WTC11 (cell line): ENCODE measurements around the gene PLA2G4E. TPM values are rescaled to one million over a fixed set of nuclear protein-coding genes. Genes with fewer than 3 reads are reported as not detected.

Source experiments
- ATAC-seq: fragments of 200-7000 bp; cut with Tn5 transposase; 2 replicates; pipeline ENCODE4 v1.10.0; 2021; ENCODE audit warnings: mild to moderate bottlenecking, moderate library complexity
- CTCF ChIA-PET: fragments of 300-600 bp; sonication (Branson Sonifier 250); formaldehyde crosslinking; loops from one replicate; lab custom pipeline; 2021; ENCODE audit warnings: antibody characterized with exemption; lab: Charles Lee
- POLR2A ChIA-PET: fragments of 350-600 bp; sonication (Branson Sonifier 250); formaldehyde crosslinking; loops from one replicate; lab custom pipeline; 2021; ENCODE audit warnings: antibody characterized with exemption; lab: Charles Lee
- DNase-seq: peaks from one replicate; pipeline ENCODE4 v3.0.0; 2021; ENCODE audit warnings: low spot score
- H3K27ac Mint-ChIP-seq: 2 replicates; pipeline ENCODE4 v1.8.0; 2021; ENCODE audit warnings: mixed read lengths
- H3K27me3 Mint-ChIP-seq: 2 replicates; pipeline ENCODE4 v1.8.0; 2021; ENCODE audit warnings: low read depth, mild to moderate bottlenecking, moderate library complexity, mixed read lengths
- H3K36me3 Mint-ChIP-seq: 2 replicates; pipeline ENCODE4 v1.8.0; 2021; ENCODE audit warnings: mixed read lengths
- H3K4me1 Mint-ChIP-seq: 2 replicates; pipeline ENCODE4 v1.8.0; 2022; ENCODE audit warnings: mixed read lengths
- H3K4me3 Mint-ChIP-seq: 2 replicates; pipeline ENCODE4 v1.8.0; 2021; ENCODE audit warnings: mild to moderate bottlenecking, moderate library complexity, mixed read lengths
- H3K9me3 Mint-ChIP-seq: 2 replicates; pipeline ENCODE4 v1.8.0; 2021; ENCODE audit warnings: mixed read lengths
- CREB1 ChIP-seq: sonication (generic); formaldehyde crosslinking; IDR thresholded peaks from 2 replicates; pipeline ENCODE4 v1.8.0; 2023; ENCODE audit warnings: mild to moderate bottlenecking, missing genetic modification reagents
- EMX1 ChIP-seq: fragments of 250-450 bp; sonication (Bioruptor Pico); IDR thresholded peaks from 2 replicates; pipeline ENCODE4 v1.8.0; 2021; ENCODE audit warnings: mild to moderate bottlenecking
- FOXP1 ChIP-seq: sonication (generic); formaldehyde crosslinking; IDR thresholded peaks from 2 replicates; pipeline ENCODE4 v1.8.0; 2022; ENCODE audit warnings: missing genetic modification reagents, mild to moderate bottlenecking, moderate library complexity, borderline replicate concordance
- HMGA2 ChIP-seq: fragments of 250-450 bp; sonication (Bioruptor Pico); IDR thresholded peaks from 2 replicates; pipeline ENCODE4 v1.4.0; 2021; ENCODE audit warnings: mild to moderate bottlenecking, moderate library complexity
- NFYB ChIP-seq: sonication (generic); formaldehyde crosslinking; conservative IDR thresholded peaks from 2 replicates; pipeline ENCODE4 v1.8.0; 2022; ENCODE audit warnings: low read depth, missing genetic modification reagents
- TCF7 ChIP-seq: sonication (generic); formaldehyde crosslinking; IDR thresholded peaks from 2 replicates; pipeline ENCODE4 v1.8.0; 2022; ENCODE audit warnings: mild to moderate bottlenecking, low read depth, missing genetic modification reagents, moderate library complexity
- ZNF121 ChIP-seq: sonication (generic); formaldehyde crosslinking; IDR thresholded peaks from 2 replicates; pipeline ENCODE4 v1.8.0; 2023; ENCODE audit warnings: missing genetic modification reagents
- ZNF416 ChIP-seq: fragments of 250-450 bp; sonication (Bioruptor Pico); IDR thresholded peaks from 2 replicates; pipeline ENCODE4 v1.9.0; 2021; ENCODE audit warnings: mild to moderate bottlenecking, inconsistent platforms
- total RNA-seq: library from RNA; stranded (reverse); gene quantifications from 3 replicates; pipeline ENCODE4 v1.2.3, GENCODE V29; 2021
- TF ChIP-seq, protein P1 (sequence below): sonication (generic); formaldehyde crosslinking; IDR thresholded peaks from 2 replicates; pipeline ENCODE4 v1.8.0; 2023; ENCODE audit warnings: missing genetic modification reagents, mild to moderate bottlenecking, borderline replicate concordance
- TF ChIP-seq, protein P2 (sequence below): sonication (generic); formaldehyde crosslinking; IDR thresholded peaks from 2 replicates; pipeline ENCODE4 v1.8.1; 2023; ENCODE audit warnings: mild to moderate bottlenecking, missing genetic modification reagents, borderline replicate concordance
- TF ChIP-seq, protein P3 (sequence below): sonication (generic); formaldehyde crosslinking; IDR thresholded peaks from 2 replicates; pipeline ENCODE4 v1.8.1; 2022; ENCODE audit warnings: mild to moderate bottlenecking, missing genetic modification reagents, moderate library complexity, borderline replicate concordance
- TF ChIP-seq, protein P4 (sequence below): sonication (generic); formaldehyde crosslinking; IDR thresholded peaks from 2 replicates; pipeline ENCODE4 v1.8.1; 2023; ENCODE audit warnings: mild to moderate bottlenecking, missing genetic modification reagents
- TF ChIP-seq, protein P5 (sequence below): sonication (generic); formaldehyde crosslinking; IDR thresholded peaks from 2 replicates; pipeline ENCODE4 v1.8.1; 2022; ENCODE audit warnings: missing genetic modification reagents, borderline replicate concordance
- TF ChIP-seq, protein P6 (sequence below): sonication (generic); formaldehyde crosslinking; IDR thresholded peaks from 2 replicates; pipeline ENCODE4 v1.8.0; 2022; ENCODE audit warnings: mild to moderate bottlenecking, missing genetic modification reagents

The PLA2G4E gene
- total RNA-seq, 1 experiment from 2014 or later, result not detected

DNA sequence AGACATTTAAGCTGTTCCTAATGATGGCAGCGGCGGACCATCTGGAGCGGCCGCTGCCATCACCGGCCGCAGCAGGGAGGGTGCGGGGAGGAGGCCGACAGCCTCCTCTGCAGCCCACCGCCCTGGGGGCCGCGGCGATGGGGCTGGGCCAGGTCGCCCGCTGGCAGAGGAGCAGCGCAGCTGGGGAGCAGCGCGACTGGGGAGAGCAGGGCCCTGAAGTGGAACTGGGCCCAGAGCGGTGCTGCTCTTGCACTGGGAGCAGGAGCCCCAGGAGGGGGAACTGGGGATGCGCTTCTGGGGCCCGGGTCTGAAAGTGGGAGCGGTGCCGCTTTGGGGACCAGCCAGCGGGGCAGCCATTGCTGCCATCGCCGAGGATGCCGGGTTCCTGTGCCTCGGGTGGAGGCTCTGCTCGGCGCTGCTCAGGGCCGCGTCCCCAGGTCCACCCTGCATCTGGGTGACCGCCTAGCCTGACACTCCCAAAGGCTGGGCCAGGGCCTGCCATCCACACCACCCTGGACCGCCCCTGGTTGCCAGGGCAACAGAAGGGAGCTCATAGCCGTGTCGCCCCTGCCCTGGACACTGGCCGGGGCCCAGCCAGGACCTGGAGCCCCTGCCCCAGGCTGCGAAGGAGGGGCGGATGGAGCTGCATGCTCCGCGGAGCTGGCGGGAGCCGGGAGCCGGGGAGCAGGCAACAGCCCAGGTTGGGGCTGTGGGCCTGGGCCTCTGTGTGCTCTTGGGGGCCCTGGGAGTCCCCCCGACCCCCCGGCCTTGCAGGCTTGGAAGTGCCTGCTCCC, 15.5 kb upstream of the PLA2G4E start (continued):
- TF ChIP-seq, protein P1, sequence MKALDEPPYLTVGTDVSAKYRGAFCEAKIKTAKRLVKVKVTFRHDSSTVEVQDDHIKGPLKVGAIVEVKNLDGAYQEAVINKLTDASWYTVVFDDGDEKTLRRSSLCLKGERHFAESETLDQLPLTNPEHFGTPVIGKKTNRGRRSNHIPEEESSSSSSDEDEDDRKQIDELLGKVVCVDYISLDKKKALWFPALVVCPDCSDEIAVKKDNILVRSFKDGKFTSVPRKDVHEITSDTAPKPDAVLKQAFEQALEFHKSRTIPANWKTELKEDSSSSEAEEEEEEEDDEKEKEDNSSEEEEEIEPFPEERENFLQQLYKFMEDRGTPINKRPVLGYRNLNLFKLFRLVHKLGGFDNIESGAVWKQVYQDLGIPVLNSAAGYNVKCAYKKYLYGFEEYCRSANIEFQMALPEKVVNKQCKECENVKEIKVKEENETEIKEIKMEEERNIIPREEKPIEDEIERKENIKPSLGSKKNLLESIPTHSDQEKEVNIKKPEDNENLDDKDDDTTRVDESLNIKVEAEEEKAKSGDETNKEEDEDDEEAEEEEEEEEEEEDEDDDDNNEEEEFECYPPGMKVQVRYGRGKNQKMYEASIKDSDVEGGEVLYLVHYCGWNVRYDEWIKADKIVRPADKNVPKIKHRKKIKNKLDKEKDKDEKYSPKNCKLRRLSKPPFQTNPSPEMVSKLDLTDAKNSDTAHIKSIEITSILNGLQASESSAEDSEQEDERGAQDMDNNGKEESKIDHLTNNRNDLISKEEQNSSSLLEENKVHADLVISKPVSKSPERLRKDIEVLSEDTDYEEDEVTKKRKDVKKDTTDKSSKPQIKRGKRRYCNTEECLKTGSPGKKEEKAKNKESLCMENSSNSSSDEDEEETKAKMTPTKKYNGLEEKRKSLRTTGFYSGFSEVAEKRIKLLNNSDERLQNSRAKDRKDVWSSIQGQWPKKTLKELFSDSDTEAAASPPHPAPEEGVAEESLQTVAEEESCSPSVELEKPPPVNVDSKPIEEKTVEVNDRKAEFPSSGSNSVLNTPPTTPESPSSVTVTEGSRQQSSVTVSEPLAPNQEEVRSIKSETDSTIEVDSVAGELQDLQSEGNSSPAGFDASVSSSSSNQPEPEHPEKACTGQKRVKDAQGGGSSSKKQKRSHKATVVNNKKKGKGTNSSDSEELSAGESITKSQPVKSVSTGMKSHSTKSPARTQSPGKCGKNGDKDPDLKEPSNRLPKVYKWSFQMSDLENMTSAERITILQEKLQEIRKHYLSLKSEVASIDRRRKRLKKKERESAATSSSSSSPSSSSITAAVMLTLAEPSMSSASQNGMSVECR (CRISPR knock-in tag), result no peak
- TF ChIP-seq FOXP1 (CRISPR knock-in tag) (no peak), EMX1 (CRISPR knock-in tag) (no peak), ZNF121 (CRISPR knock-in tag) (no peak), ZNF416 (CRISPR knock-in tag) (no peak), HMGA2 (CRISPR knock-in tag) (no peak), NFYB (no peak), TCF7 (CRISPR knock-in tag) (no peak), CREB1 (CRISPR knock-in tag) (no peak)
- TF ChIP-seq, protein P2, sequence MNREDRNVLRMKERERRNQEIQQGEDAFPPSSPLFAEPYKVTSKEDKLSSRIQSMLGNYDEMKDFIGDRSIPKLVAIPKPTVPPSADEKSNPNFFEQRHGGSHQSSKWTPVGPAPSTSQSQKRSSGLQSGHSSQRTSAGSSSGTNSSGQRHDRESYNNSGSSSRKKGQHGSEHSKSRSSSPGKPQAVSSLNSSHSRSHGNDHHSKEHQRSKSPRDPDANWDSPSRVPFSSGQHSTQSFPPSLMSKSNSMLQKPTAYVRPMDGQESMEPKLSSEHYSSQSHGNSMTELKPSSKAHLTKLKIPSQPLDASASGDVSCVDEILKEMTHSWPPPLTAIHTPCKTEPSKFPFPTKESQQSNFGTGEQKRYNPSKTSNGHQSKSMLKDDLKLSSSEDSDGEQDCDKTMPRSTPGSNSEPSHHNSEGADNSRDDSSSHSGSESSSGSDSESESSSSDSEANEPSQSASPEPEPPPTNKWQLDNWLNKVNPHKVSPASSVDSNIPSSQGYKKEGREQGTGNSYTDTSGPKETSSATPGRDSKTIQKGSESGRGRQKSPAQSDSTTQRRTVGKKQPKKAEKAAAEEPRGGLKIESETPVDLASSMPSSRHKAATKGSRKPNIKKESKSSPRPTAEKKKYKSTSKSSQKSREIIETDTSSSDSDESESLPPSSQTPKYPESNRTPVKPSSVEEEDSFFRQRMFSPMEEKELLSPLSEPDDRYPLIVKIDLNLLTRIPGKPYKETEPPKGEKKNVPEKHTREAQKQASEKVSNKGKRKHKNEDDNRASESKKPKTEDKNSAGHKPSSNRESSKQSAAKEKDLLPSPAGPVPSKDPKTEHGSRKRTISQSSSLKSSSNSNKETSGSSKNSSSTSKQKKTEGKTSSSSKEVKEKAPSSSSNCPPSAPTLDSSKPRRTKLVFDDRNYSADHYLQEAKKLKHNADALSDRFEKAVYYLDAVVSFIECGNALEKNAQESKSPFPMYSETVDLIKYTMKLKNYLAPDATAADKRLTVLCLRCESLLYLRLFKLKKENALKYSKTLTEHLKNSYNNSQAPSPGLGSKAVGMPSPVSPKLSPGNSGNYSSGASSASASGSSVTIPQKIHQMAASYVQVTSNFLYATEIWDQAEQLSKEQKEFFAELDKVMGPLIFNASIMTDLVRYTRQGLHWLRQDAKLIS (CRISPR knock-in tag), result no peak
- TF ChIP-seq, protein P3, sequence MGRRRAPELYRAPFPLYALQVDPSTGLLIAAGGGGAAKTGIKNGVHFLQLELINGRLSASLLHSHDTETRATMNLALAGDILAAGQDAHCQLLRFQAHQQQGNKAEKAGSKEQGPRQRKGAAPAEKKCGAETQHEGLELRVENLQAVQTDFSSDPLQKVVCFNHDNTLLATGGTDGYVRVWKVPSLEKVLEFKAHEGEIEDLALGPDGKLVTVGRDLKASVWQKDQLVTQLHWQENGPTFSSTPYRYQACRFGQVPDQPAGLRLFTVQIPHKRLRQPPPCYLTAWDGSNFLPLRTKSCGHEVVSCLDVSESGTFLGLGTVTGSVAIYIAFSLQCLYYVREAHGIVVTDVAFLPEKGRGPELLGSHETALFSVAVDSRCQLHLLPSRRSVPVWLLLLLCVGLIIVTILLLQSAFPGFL (CRISPR knock-in tag), result no peak
- TF ChIP-seq, protein P4, sequence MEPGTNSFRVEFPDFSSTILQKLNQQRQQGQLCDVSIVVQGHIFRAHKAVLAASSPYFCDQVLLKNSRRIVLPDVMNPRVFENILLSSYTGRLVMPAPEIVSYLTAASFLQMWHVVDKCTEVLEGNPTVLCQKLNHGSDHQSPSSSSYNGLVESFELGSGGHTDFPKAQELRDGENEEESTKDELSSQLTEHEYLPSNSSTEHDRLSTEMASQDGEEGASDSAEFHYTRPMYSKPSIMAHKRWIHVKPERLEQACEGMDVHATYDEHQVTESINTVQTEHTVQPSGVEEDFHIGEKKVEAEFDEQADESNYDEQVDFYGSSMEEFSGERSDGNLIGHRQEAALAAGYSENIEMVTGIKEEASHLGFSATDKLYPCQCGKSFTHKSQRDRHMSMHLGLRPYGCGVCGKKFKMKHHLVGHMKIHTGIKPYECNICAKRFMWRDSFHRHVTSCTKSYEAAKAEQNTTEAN (CRISPR knock-in tag), result no peak
- TF ChIP-seq, protein P5, sequence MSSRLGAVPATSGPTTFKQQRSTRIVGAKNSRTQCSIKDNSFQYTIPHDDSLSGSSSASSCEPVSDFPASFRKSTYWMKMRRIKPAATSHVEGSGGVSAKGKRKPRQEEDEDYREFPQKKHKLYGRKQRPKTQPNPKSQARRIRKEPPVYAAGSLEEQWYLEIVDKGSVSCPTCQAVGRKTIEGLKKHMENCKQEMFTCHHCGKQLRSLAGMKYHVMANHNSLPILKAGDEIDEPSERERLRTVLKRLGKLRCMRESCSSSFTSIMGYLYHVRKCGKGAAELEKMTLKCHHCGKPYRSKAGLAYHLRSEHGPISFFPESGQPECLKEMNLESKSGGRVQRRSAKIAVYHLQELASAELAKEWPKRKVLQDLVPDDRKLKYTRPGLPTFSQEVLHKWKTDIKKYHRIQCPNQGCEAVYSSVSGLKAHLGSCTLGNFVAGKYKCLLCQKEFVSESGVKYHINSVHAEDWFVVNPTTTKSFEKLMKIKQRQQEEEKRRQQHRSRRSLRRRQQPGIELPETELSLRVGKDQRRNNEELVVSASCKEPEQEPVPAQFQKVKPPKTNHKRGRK (CRISPR knock-in tag), result no peak
- TF ChIP-seq, all 79 proteins: peak for 0

DNA sequence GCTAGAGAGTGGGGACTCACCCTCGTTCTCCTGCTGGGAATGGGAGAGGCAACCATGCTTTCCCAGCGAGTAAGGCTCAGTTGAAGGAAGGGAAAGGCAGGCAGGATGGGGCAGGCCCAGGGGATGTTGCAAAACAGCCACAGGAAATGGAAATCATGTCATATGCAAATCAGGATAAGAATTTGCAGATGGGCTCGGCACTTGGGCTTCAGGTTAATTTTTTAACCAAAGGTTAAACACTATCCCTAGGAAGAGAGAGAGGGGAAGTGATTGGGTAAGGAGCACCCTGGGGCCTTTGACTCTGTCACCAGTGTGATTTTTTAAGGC, 14.6 kb upstream of the PLA2G4E start:
- no peak for TF ChIP-seq NFYB
- TF ChIP-seq, protein P6, sequence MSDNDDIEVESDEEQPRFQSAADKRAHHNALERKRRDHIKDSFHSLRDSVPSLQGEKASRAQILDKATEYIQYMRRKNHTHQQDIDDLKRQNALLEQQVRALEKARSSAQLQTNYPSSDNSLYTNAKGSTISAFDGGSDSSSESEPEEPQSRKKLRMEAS (CRISPR knock-in tag), result peak; percentile 35; the same call in 1 of the 2 replicates
- Mint-ChIP-seq H3K9me3 (peaks cover 30% of the 10 kb centered on the region), H3K27me3 (peaks cover 4% of the 10 kb centered on the region), H3K4me1 (peaks cover 13% of the 10 kb centered on the region), H3K36me3 (peaks cover 11% of the 10 kb centered on the region), H3K4me3 (no peak overlapping the region), H3K27ac (peak overlapping the region; percentile 90)
- CTCF ChIA-PET, result interaction anchor here (3.2 kb wide), 1 partner anchor 46 kb away, joined by 18 read pairs; no protein-coding TSS in a partner anchor
- no peak for DNase-seq
- ATAC-seq, result peak; percentile 83
- POLR2A ChIA-PET, result no interaction called here
